ENCODE data around the gene VN1R5. TPM values are rescaled to one million over a fixed set of nuclear protein-coding genes. Genes with fewer than 3 reads are reported as not detected.

Gene VN1R5
- total RNA-seq, 1 experiment from 2014 or later = not detected

DNA sequence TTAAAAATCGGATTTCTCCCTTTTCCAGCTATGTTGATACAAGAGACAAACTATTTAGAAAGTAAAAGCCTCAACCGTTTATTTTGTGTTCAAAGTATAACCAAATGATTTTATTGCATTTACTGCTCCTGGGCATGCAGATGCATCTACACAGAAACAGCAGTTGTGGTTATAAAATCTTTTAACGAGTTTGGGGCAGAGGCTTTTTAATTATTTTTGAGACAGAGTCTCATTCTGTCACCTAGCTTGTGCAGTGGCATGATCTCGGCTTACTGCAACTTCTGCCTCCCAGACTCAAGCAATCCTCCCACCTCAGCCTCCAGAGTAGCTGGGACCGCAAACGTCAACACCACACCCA, 42.2 kb downstream of the VN1R5 start:
- no peak for DNase-seq (ENCODE audit: low read depth, low spot score)
- Histone ChIP-seq H3K9me2 (ENCODE audit: insufficient read depth) (no peaks in the 10 kb centered on the region), H3K9ac (ENCODE audit: low read length) (no peak overlapping the region), H3K79me2 (ENCODE audit: insufficient read depth, low read length) (no peaks in the 10 kb centered on the region), H3K27ac (ENCODE audit: low read depth, low read length) (no peak overlapping the region), H3K27me3 (ENCODE audit: insufficient read depth, low read length) (no peaks in the 10 kb centered on the region), H3K4me1 (ENCODE audit: control insufficient read depth in 1 of 2, insufficient read depth in 2 of 2, low read length in 2 of 2) (no peaks in the 10 kb centered on the region), H3K36me3 (ENCODE audit: control insufficient read depth in 1 of 2, insufficient read depth in 2 of 2, low read length in 2 of 2) (peaks cover 8 to 10% of the 10 kb centered on the region in 2 experiments; a peak in 3 of 4 replicates), H3K9me3 (ENCODE audit: control insufficient read depth in 1 of 2, insufficient read depth in 1 of 2, low read depth in 1 of 2, low read length in 2 of 2) (no peaks in the 10 kb centered on the region), H4K20me1 (ENCODE audit: insufficient read depth) (no peaks in the 10 kb centered on the region), H2AFZ (ENCODE audit: low read depth, low read length, poor library complexity, severe bottlenecking) (no peak overlapping the region), H3K4me3 (replicated peaks in 1 of 2; ENCODE audit: low read depth in 1 of 2, low read length in 2 of 2) (no peak overlapping the region), H3K4me2 (ENCODE audit: low read length) (no peak overlapping the region)
- ATAC-seq = no peak
- ChIA-PET POLR2A (no interaction called here), CTCF (no interaction called here), RAD21 (ENCODE audit: low non-redundant PET in 1 of 2, low total read pairs in 2 of 2, uncharacterized antibody in 2 of 2, unreplicated experiment in 2 of 2) (no interaction called here)
- intact Hi-C loops (cut with micrococcal nuclease) = no loop called here
- TF ChIP-seq ATF3 (IDR thresholded peaks at IDR 0.05) (no peak), EZH2 (IDR thresholded peaks at IDR 0.05) (no peak), EGR1 (IDR thresholded peaks at IDR 0.05; ENCODE audit: low read depth) (no peak), SP1 (IDR thresholded peaks at IDR 0.05; ENCODE audit: low read depth) (no peak), SRF (IDR thresholded peaks at IDR 0.05; ENCODE audit: low read depth) (no peak), SIN3A (IDR thresholded peaks at IDR 0.05; ENCODE audit: low read depth) (no peak), JUND (IDR thresholded peaks at IDR 0.05) (no peak), ELF1 (IDR thresholded peaks at IDR 0.05; ENCODE audit: borderline replicate concordance, low read depth) (no peak), EZH2phosphoT487 (IDR thresholded peaks at IDR 0.05; ENCODE audit: borderline replicate concordance) (no peak), YY1 (IDR thresholded peaks at IDR 0.05; ENCODE audit: extremely low read depth, insufficient replicate concordance, low read depth, low read length) (no peak), FOSL1 (IDR thresholded peaks at IDR 0.05; ENCODE audit: low read depth) (no peak), CBX3 (IDR thresholded peaks at IDR 0.05; ENCODE audit: low read depth) (no peak), REST (IDR thresholded peaks at IDR 0.05; ENCODE audit: low read depth) (no peak), CEBPB (IDR thresholded peaks at IDR 0.05; ENCODE audit: low read depth) (no peak)
- BruUV-seq (replicated peaks) = no TSS peak
